ENCODE results near the gene TBC1D1.

Gene TBC1D1

GRCh38 chr4:38152721-38153386 is 262.0 kb downstream of the TBC1D1 start:
- no peak overlapping the region for H3K4me3 ChIP-seq (ENCODE audit: low read depth, low read length)
- TF ChIP-seq CTCF (IDR thresholded peaks at IDR 0.05; ENCODE audit: low read depth, low read length), result no peak

GRCh38 chr4:38153387-38153760 is 262.5 kb downstream of the TBC1D1 start:
- TF ChIP-seq CTCF (IDR thresholded peaks at IDR 0.05; ENCODE audit: low read depth, low read length), result no peak

GRCh38 chr4:38154252-38154651 is 263.4 kb downstream of the TBC1D1 start:
- TF ChIP-seq CTCF (IDR thresholded peaks at IDR 0.05; ENCODE audit: low read depth, low read length), result no peak
- H3K4me3 ChIP-seq (ENCODE audit: low read depth, low read length), result no peak overlapping the region

More at GRCh38 chr4:38153387-38153760, 262.5 kb downstream of the TBC1D1 start:
- no peak overlapping the region for H3K4me3 ChIP-seq (ENCODE audit: low read depth, low read length)

DNA sequence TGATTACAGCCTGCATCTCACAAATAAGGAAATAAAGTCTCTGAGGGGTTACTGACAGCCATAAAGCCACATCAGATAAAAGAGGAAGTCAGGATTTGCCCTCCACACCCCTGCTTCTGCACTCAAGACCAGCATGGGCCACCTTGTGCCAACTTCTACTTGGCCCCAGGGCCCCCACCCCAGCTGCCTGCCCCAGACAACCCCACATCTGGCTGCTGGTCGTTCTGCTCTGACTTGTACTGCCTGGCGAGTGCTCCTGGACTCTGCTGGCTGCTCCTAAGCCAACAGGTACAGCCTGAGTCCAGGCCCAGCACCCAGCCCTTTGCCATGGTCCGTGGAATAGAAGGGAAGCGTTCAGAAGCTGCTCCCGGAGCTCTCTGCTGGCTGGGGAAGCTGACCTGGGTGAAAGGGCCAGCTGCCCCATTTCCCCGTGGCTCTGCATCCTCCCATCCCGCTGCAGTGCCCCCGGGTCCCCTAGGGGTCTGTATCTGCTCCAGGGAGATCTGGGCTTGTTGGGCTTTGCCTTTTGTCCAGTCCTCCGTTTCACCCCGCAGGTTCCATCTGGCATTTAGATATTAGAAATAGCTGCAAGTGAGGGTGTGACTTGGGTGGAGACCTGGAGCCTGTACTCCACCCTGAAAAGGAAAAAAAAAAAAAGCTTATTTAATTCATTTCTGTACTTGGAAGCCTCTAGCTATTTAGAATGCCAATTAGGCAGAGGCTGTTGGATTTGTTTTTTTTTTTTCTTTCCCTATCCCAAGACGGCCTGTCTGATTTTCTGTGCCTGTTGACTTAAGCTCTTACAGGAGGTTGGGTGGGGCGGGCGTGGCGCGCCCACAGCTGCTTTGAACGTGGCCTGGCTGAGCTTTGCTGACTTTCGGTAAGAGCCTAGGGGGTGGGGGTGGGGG is 264.1 kb downstream of the TBC1D1 start:
- no peak for TF ChIP-seq CTCF (IDR thresholded peaks at IDR 0.05; ENCODE audit: low read depth, low read length)
- H3K4me3 ChIP-seq (ENCODE audit: low read depth, low read length), result no peak overlapping the region

DNA sequence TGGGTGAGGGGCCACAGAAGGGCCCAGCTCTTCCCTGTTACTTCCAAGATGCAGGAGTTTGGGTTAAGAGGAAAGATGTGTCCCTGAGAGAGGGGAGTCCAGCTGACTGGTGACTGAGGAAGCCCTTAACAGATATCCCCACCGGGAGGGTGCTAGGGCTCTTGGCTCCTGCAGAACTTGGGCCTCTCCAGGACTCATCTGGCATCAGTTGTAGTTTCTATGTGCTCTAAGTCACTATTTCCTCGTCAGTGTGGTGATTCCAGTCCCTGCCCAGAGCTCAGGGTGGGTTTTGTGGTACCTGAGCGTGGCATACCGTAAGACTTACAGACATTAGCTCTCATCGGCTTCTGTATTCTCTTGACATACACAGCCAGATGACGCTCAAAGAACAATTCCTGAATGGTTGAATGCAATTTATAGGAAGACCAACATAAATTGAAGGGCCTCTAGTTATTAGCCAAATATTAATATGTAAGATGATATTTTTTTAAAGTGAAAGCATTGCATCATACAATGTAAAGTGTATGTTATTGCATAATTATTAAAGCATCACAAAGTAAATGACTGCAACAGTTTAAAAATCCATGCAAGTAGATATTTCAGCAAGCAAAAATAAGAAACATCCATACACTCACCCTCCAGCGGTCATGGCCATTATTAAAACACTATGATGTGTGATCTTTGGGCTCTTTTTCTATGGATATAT is 264.9 kb downstream of the TBC1D1 start:
- no peak overlapping the region for H3K4me3 ChIP-seq (ENCODE audit: low read depth, low read length)
- no peak for TF ChIP-seq CTCF (IDR thresholded peaks at IDR 0.05; ENCODE audit: low read depth, low read length)

- H3K4me3 ChIP-seq (ENCODE audit: low read depth, low read length), result no peak overlapping the region
- no peak for TF ChIP-seq CTCF (IDR thresholded peaks at IDR 0.05; ENCODE audit: low read depth, low read length)
Measured at GRCh38 chr4:38157592-38157991, 266.7 kb downstream of the TBC1D1 start.

Measured in WI38 (cell line).